Ishikawa (cell line): Measurements from ENCODE around the gene C5.

Experiments used
- CEBPB ChIP-seq: IDR thresholded peaks from 2 replicates; pipeline ENCODE4 v1.6.1; 2012
- CREB1 ChIP-seq: IDR thresholded peaks from 2 replicates; pipeline ENCODE4 v1.6.1; 2012; ENCODE audit warnings: low read depth
- EGR1 ChIP-seq: IDR thresholded peaks from 2 replicates; pipeline ENCODE4 v1.6.1; 2012
- EP300 ChIP-seq: IDR thresholded peaks from 2 replicates; pipeline ENCODE4 v1.6.1; 2012; ENCODE audit warnings: borderline replicate concordance
- FOXM1 ChIP-seq: IDR thresholded peaks from 2 replicates; pipeline ENCODE4 v1.6.1; 2012; ENCODE audit warnings: low read depth, borderline replicate concordance
- NFIC ChIP-seq: IDR thresholded peaks from 2 replicates; pipeline ENCODE4 v1.6.1; 2012
- RAD21 ChIP-seq: IDR thresholded peaks from 2 replicates; pipeline ENCODE4 v1.6.1; 2012; ENCODE audit warnings: low read depth
- REST ChIP-seq: IDR thresholded peaks from 2 replicates; pipeline ENCODE4 v1.6.1; 2012; ENCODE audit warnings: low read depth, mild to moderate bottlenecking
- TAF1 ChIP-seq: IDR thresholded peaks from 2 replicates; pipeline ENCODE4 v1.6.1; 2012; ENCODE audit warnings: low read depth, mild to moderate bottlenecking
- TCF12 ChIP-seq: IDR thresholded peaks from 2 replicates; pipeline ENCODE4 v1.6.1; 2012; ENCODE audit warnings: low read depth
- TEAD4 ChIP-seq: IDR thresholded peaks from 2 replicates; pipeline ENCODE4 v1.6.1; 2012
- YY1 ChIP-seq: IDR thresholded peaks from 2 replicates; pipeline ENCODE4 v1.6.1; 2012; ENCODE audit warnings: low read depth
- ZBTB7A ChIP-seq: IDR thresholded peaks from 2 replicates; pipeline ENCODE4 v1.6.1; 2012; ENCODE audit warnings: low read depth
- TF ChIP-seq, protein P1 (sequence below): IDR thresholded peaks from 2 replicates; pipeline ENCODE4 v1.6.1; 2012
- TF ChIP-seq, protein P2 (sequence below): IDR thresholded peaks from 2 replicates; pipeline ENCODE4 v1.6.1; 2012

C5 gene

DNA sequence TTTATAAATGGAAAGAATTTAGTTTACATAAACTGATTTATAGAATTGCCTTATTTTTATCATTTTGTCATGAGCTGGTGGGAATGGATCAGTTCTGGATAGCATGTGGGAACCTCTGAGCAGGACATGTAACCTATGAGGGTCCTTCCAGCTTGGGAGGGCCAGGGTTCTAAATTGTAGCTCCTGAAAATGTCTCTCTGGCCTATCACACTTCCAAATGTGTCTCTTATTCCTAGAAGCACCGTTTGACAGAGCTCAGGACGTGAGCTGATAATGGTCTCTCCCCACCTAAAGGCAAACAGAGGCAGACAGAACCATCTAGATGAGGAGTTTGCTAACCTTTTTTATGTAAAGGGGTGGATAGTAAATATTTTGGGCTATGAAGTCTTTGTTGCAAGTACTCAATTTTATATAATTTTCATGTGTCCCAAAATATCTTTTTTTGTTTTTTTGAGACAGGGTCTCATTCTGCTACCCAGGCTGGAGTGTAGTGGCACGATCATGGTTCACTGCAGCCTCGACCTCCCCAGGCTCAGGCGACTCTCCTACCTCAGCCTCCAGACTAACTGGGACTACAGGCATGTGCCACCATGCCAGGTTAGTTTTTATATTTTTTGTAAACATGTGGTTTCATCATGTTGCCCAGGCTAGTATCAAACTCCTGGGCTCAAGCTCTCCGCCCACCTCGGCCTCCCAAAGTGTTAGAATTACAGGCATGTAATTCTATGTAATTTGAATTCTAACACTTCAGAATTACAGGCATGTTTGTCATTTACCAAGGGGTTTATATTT lies 127.5 kb downstream of the C5 start:
- TF ChIP-seq EP300: no peak
- TF ChIP-seq NFIC: no peak
- TF ChIP-seq TAF1: no peak
- TF ChIP-seq EGR1: no peak
- TF ChIP-seq, protein P1, sequence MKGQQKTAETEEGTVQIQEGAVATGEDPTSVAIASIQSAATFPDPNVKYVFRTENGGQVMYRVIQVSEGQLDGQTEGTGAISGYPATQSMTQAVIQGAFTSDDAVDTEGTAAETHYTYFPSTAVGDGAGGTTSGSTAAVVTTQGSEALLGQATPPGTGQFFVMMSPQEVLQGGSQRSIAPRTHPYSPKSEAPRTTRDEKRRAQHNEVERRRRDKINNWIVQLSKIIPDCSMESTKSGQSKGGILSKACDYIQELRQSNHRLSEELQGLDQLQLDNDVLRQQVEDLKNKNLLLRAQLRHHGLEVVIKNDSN: no peak
- no peak for TF ChIP-seq REST
- no peak for TF ChIP-seq TCF12
- no peak for TF ChIP-seq YY1
- TF ChIP-seq CREB1: no peak
- TF ChIP-seq FOXM1: no peak
- no peak for TF ChIP-seq CEBPB
- no peak for TF ChIP-seq ZBTB7A
- no peak for TF ChIP-seq RAD21
- TF ChIP-seq, protein P2, sequence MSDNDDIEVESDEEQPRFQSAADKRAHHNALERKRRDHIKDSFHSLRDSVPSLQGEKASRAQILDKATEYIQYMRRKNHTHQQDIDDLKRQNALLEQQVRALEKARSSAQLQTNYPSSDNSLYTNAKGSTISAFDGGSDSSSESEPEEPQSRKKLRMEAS: no peak
- no peak for TF ChIP-seq TEAD4

GRCh38 chr9:120921661-120922181 lies 128.4 kb downstream of the C5 start:
- TF ChIP-seq, protein P2: no peak
- TF ChIP-seq ZBTB7A: no peak
- no peak for TF ChIP-seq EP300
- TF ChIP-seq CEBPB: no peak

- TF ChIP-seq, protein P1: no peak
Observed at GRCh38 chr9:120920806-120921178, 129.3 kb downstream of the C5 start.

DNA sequence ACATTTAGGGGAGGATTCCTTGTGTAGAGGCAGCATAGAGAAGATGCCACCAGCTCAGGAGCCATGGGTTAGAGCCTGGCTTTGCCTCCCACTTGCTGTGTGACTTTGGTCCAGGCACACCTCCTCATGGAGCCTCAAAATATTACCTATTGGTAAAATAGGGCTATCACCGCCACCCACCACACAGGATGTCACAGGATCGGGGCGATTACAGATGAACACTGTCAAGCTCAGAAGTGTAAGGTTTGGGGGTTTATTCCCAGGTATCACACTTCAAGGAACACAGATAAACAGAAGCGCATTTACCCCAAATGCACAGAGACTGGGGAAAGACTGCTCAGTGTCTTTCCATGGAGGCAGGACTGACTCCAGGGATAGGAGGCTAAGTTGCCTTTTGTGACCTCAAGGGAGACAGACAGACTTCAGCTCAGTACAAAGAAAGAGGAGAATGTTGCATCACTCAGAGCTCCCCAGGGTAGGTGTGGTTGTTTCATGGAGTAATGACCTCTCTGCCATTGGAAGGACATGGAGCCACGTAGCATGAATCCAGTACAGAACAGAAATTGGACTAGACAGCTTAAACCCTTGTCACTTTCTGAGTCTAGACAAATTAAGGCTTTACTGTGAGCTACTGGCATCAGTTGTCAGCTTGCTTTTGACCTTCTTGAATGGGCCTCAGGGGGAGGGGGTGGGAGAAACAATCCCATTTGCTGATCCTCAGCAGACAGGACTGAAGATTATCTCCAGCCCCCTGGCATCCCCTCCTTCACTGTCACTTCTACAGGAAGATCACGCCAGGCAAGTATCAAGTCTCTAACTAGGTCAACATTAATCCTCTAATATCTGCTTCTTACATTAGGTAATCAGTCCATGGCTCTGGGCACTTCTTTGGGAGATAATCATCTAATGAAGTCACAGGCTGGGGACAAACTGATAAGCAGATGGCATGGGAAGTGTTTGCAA lies 130.0 kb downstream of the C5 start:
- TF ChIP-seq TCF12 (no peak), CREB1 (no peak), FOXM1 (no peak), EGR1 (no peak), REST (no peak), CEBPB (no peak), ZBTB7A (no peak), YY1 (no peak), RAD21 (no peak)
- TF ChIP-seq, protein P1: no peak

- no peak for TF ChIP-seq FOXM1
- no peak for TF ChIP-seq TEAD4
- TF ChIP-seq CREB1: no peak
- TF ChIP-seq EP300: no peak
- TF ChIP-seq CEBPB: no peak
- TF ChIP-seq EGR1: no peak
- TF ChIP-seq RAD21: no peak
- TF ChIP-seq NFIC: no peak
- no peak for TF ChIP-seq YY1
- no peak for TF ChIP-seq TCF12
- TF ChIP-seq REST: no peak
- TF ChIP-seq ZBTB7A: no peak
- TF ChIP-seq, protein P2: no peak
Observed at GRCh38 chr9:120918931-120919842, 130.9 kb downstream of the C5 start.
